H1 (cell line): ENCODE data around the gene NMRK2. TPM values are rescaled to one million over a fixed set of nuclear protein-coding genes. Genes with fewer than 3 reads are reported as not detected.

Source experiments
- CTCF ChIA-PET: fragments of 300-600 bp; sonication (Branson Sonifier 250); formaldehyde crosslinking; loops from one replicate; lab custom pipeline; 2021; ENCODE audit not compliant: partially characterized antibody; lab: Charles Lee
- POLR2A ChIA-PET: fragments of 300-600 bp; sonication (Branson Sonifier 250); formaldehyde crosslinking; loops from one replicate; lab custom pipeline; 2021; ENCODE audit warnings: inconsistent platforms; ENCODE audit not compliant: partially characterized antibody; lab: Charles Lee
- DNase-seq, 2 experiments: peaks; one replicate each; pipeline versions ENCODE4 v3.0.0 to v3.0.0-alpha.2; 2010 to 2022; ENCODE audit warnings: low spot score in 2 of 2, low read depth in 1 of 2, mixed read lengths in 1 of 2
- FAIRE-seq: peaks from 2 replicates; lab custom pipeline; 2011; peaks lifted over from hg19 to GRCh38; lab: Jason Lieb, UNC
- H2AFZ ChIP-seq: 2 replicates; pipeline ENCODE4 v1.8.1; 2012; ENCODE audit warnings: low read length, inconsistent platforms
- H2AK5ac ChIP-seq: 2 replicates; pipeline ENCODE4 v1.6.1; 2013; ENCODE audit warnings: low read depth, low read length
- H2BK120ac ChIP-seq: replicated peaks from 2 replicates; pipeline ENCODE3; 2013; ENCODE audit warnings: low read depth, low read length, inconsistent platforms
- H2BK12ac ChIP-seq: 2 replicates; pipeline ENCODE4 v1.6.1; 2013; ENCODE audit warnings: low read depth, low read length
- H2BK15ac ChIP-seq: 2 replicates; pipeline ENCODE4 v1.6.1; 2013; ENCODE audit warnings: low read length
- H2BK20ac ChIP-seq: 2 replicates; pipeline ENCODE4 v1.6.1; 2013; ENCODE audit warnings: low read length
- H2BK5ac ChIP-seq: 2 replicates; pipeline ENCODE4 v1.6.1; 2013; ENCODE audit warnings: low read depth, low read length
- H3K14ac ChIP-seq: 2 replicates; pipeline ENCODE4 v1.6.1; 2013; ENCODE audit warnings: inconsistent platforms; ENCODE audit not compliant: insufficient read length
- H3K18ac ChIP-seq: 2 replicates; pipeline ENCODE4 v1.6.1; 2013; ENCODE audit warnings: low read length; ENCODE audit errors: extremely low read depth
- H3K23ac ChIP-seq: 2 replicates; pipeline ENCODE4 v1.6.1; 2013; ENCODE audit warnings: inconsistent platforms; ENCODE audit not compliant: insufficient read length
- H3K23me2 ChIP-seq: 2 replicates; pipeline ENCODE4 v1.6.1; 2013; ENCODE audit warnings: low read depth, low read length
- H3K27ac ChIP-seq: 2 replicates; pipeline ENCODE4 v1.6.1; 2011; ENCODE audit warnings: low read depth, low read length, inconsistent platforms
- H3K27me3 ChIP-seq, 4 experiments: replicated peaks in 1 of 4; 1 replicate in 1 of 4; 2 replicates in 3 of 4; pipeline versions ENCODE4 v1.6.1 to v1.8.1; 2011 to 2013; ENCODE audit warnings: low read length in 3 of 4, mild to moderate bottlenecking in 3 of 4, inconsistent platforms in 2 of 4, mixed read lengths in 2 of 4, moderate library complexity in 1 of 4; ENCODE audit not compliant: control insufficient read depth in 3 of 4, insufficient read depth in 3 of 4; ENCODE audit errors: extremely low read depth in 1 of 4
- H3K36me3 ChIP-seq, 4 experiments: 2 replicates each; pipeline versions ENCODE4 v1.6.1 to v1.8.1; 2011 to 2013; ENCODE audit warnings: mild to moderate bottlenecking in 4 of 4, low read length in 3 of 4, moderate library complexity in 2 of 4, control low read depth in 1 of 4, inconsistent platforms in 1 of 4; ENCODE audit not compliant: insufficient read depth in 4 of 4, control insufficient read depth in 2 of 4
- H3K4ac ChIP-seq: replicated peaks from 2 replicates; pipeline ENCODE3; 2013; ENCODE audit warnings: low read length, low read depth, mixed read lengths, inconsistent platforms; ENCODE audit not compliant: insufficient read length
- H3K4me1 ChIP-seq, 4 experiments: replicated peaks in 1 of 4; 1 replicate in 1 of 4; 2 replicates in 3 of 4; pipeline versions ENCODE4 v1.6.1 to v1.8.1; 2011 to 2013; ENCODE audit warnings: low read length in 3 of 4, inconsistent platforms in 2 of 4, mixed read lengths in 1 of 4; ENCODE audit not compliant: insufficient read depth in 4 of 4, control insufficient read depth in 3 of 4
- H3K4me2 ChIP-seq, 2 experiments: 2 replicates each; pipeline versions ENCODE4 v1.6.1 to v1.8.1; 2011 to 2013; ENCODE audit warnings: low read depth in 2 of 2, low read length in 2 of 2, control low read depth in 1 of 2, inconsistent platforms in 1 of 2, mild to moderate bottlenecking in 1 of 2; ENCODE audit not compliant: insufficient read depth in 1 of 2
- H3K4me3 ChIP-seq, 4 experiments: fragments of 200-600, 300-600 bp in 1 of 4; sonication (generic), shearing (Covaris generic), sonication (Bioruptor Twin) in 1 of 4; 2 replicates each; pipeline versions ENCODE4 v1.5.1 to v1.8.1; 2011 to 2016; ENCODE audit warnings: low read length in 4 of 4, low read depth in 3 of 4, control low read depth in 2 of 4, inconsistent platforms in 2 of 4, mild to moderate bottlenecking in 2 of 4, mixed read lengths in 1 of 4, moderate library complexity in 1 of 4; ENCODE audit not compliant: insufficient read depth in 2 of 4; ENCODE audit errors: extremely low read depth in 1 of 4
- H3K56ac ChIP-seq: replicated peaks from 2 replicates; pipeline ENCODE3; 2013; ENCODE audit warnings: low read depth, mild to moderate bottlenecking, mixed read lengths, low read length, inconsistent platforms; ENCODE audit not compliant: insufficient read length
- H3K79me1 ChIP-seq: 2 replicates; pipeline ENCODE4 v1.6.1; 2013; ENCODE audit warnings: low read depth, low read length, control low read depth
- H3K79me2 ChIP-seq, 2 experiments: 2 replicates each; pipeline versions ENCODE4 v1.6.1 to v1.8.1; 2012 to 2013; ENCODE audit warnings: low read length in 2 of 2, mild to moderate bottlenecking in 2 of 2, inconsistent platforms in 1 of 2; ENCODE audit not compliant: insufficient read depth in 2 of 2, control insufficient read depth in 1 of 2
- H3K9ac ChIP-seq, 4 experiments: replicated peaks in 1 of 4; 1 replicate in 1 of 4; 2 replicates in 3 of 4; pipeline versions ENCODE4 v1.6.1 to v1.8.1; 2011 to 2013; ENCODE audit warnings: low read depth in 3 of 4, low read length in 3 of 4, control low read depth in 2 of 4, mild to moderate bottlenecking in 2 of 4, moderate library complexity in 2 of 4, inconsistent platforms in 1 of 4; ENCODE audit errors: extremely low read depth in 1 of 4
- H3K9me3 ChIP-seq, 2 experiments: 2 replicates each; pipeline versions ENCODE4 v1.6.1 to v1.8.1; 2012 to 2013; ENCODE audit warnings: mild to moderate bottlenecking in 2 of 2, moderate library complexity in 2 of 2, control low read depth in 1 of 2, inconsistent platforms in 1 of 2, low read depth in 1 of 2, low read length in 1 of 2, mixed read lengths in 1 of 2; ENCODE audit not compliant: insufficient read depth in 2 of 2
- H4K20me1 ChIP-seq, 2 experiments: replicated peaks in 1 of 2; 2 replicates each; pipeline versions ENCODE3 to v1.8.1; 2011 to 2013; ENCODE audit warnings: inconsistent platforms in 2 of 2, low read length in 2 of 2, mild to moderate bottlenecking in 1 of 2; ENCODE audit not compliant: insufficient read depth in 2 of 2, control insufficient read depth in 1 of 2
- H4K5ac ChIP-seq: 2 replicates; pipeline ENCODE4 v1.6.1; 2013; ENCODE audit warnings: low read length, low read depth, mixed read lengths, inconsistent platforms; ENCODE audit not compliant: insufficient read length
- H4K8ac ChIP-seq: 2 replicates; pipeline ENCODE4 v1.8.0; 2013; ENCODE audit warnings: mild to moderate bottlenecking, moderate library complexity, low read length, inconsistent platforms; ENCODE audit not compliant: insufficient read depth; ENCODE audit errors: extremely low read depth
- H4K91ac ChIP-seq: replicated peaks from 2 replicates; pipeline ENCODE3; 2013; ENCODE audit warnings: low read length, mixed read lengths, inconsistent platforms; ENCODE audit not compliant: insufficient read length
- BCL11A ChIP-seq, 2 experiments: IDR thresholded peaks; one replicate each; pipeline ENCODE4 v1.6.1; 2011; ENCODE audit warnings: low read depth in 2 of 2, low read length in 2 of 2, mild to moderate bottlenecking in 2 of 2
- EP300 ChIP-seq, 2 experiments: IDR thresholded peaks; 1 replicate in 1 of 2; 2 replicates in 1 of 2; pipeline ENCODE4 v1.6.1; 2011 to 2012; ENCODE audit warnings: low read depth in 2 of 2, low read length in 2 of 2, mild to moderate bottlenecking in 2 of 2, borderline replicate concordance in 1 of 2, inconsistent platforms in 1 of 2, moderate library complexity in 1 of 2
- EZH2 ChIP-seq: fragments of 200-600 bp; sonication (generic); IDR thresholded peaks from 2 replicates; pipeline ENCODE4 v1.7.1; 2012; ENCODE audit warnings: low read depth, mild to moderate bottlenecking, moderate library complexity, low read length, inconsistent platforms; ENCODE audit not compliant: severe bottlenecking
- HDAC2 ChIP-seq, 2 experiments: fragments of 300-600 bp in 1 of 2; sonication (generic) in 1 of 2; IDR thresholded peaks; 2 replicates each; pipeline ENCODE4 v1.6.1; 2011 to 2012; ENCODE audit warnings: low read depth in 2 of 2, low read length in 2 of 2, mild to moderate bottlenecking in 2 of 2, moderate library complexity in 2 of 2, borderline replicate concordance in 1 of 2, inconsistent platforms in 1 of 2
- JUN ChIP-seq: IDR thresholded peaks from 2 replicates; pipeline ENCODE4 v1.6.1; 2011; ENCODE audit warnings: low read depth, mild to moderate bottlenecking, improper control_type of control experiment, low read length
- POLR2AphosphoS5 ChIP-seq: IDR thresholded peaks from 2 replicates; pipeline ENCODE4 v1.6.1; 2011; ENCODE audit warnings: low read depth, low read length
- RNF2 ChIP-seq: fragments of 200-900, 300-1000 bp; sonication (generic); IDR thresholded peaks from 2 replicates; pipeline ENCODE4 v1.7.1; 2016; ENCODE audit warnings: borderline replicate concordance, low read depth, mild to moderate bottlenecking, antibody characterized with exemption, low read length; ENCODE audit not compliant: poor library complexity, severe bottlenecking; ENCODE audit errors: missing control alignments
- SP2 ChIP-seq: IDR thresholded peaks from 2 replicates; pipeline ENCODE4 v1.6.1; 2012; ENCODE audit warnings: mild to moderate bottlenecking, low read length, inconsistent platforms
- WGBS, 2 experiments: shearing (Covaris generic) in 1 of 2; methylation state at CpG; one replicate each; pipeline versions ENCODE4 v1.1.6 to v1.1.7; 2013 to 2015; ENCODE audit warnings: low lambda C conversion rate in 2 of 2, mixed read lengths in 2 of 2, inconsistent platforms in 1 of 2, low coverage in 1 of 2, missing lambda C conversion rate in 1 of 2; ENCODE audit not compliant: insufficient replicate concordance in 2 of 2, insufficient coverage in 1 of 2, insufficient read length in 1 of 2; ENCODE audit errors: extremely low coverage in 1 of 2, missing lambda C conversion rate in 1 of 2; 5-methylcytosine and 5-hydroxymethylcytosine counted together
- polyA plus RNA-seq, 7 experiments: library from polyadenylated mRNA; depleted of rRNA in 3 of 7; stranded (reverse) in 5 of 7; unstranded in 2 of 7; fragments of >200 nt in 5 of 7; fragments of 200-250 nt in 2 of 7; gene quantifications; 1 replicate in 5 of 7; 2 replicates in 1 of 7; 4 replicates in 1 of 7; pipeline versions ENCODE4 v1.2.1 to v1.2.3, GENCODE V29; 2011 to 2013; ENCODE audit warnings: missing spikeins in 2 of 7, mixed read lengths in 2 of 7
- total RNA-seq: library from RNA; stranded (reverse); fragmentation: NEBNext Ultra II Directional; extraction: Animal tissue kit (Norgen Biotek cat#: 25700); gene quantifications from 2 replicates; pipeline ENCODE4 v1.2.1, GENCODE V29; 2021
- TF ChIP-seq, protein P1 (sequence below): IDR thresholded peaks from 2 replicates; pipeline ENCODE4 v1.6.1; 2011; ENCODE audit warnings: low read depth, mild to moderate bottlenecking, low read length; ENCODE audit not compliant: insufficient read depth

NMRK2 gene
- total and polyA plus RNA-seq, 2 of the 8 experiments (the other 6 are each of a cell fraction or from before 2014, with no cell fraction given) = 87.4 to 206 TPM

DNA sequence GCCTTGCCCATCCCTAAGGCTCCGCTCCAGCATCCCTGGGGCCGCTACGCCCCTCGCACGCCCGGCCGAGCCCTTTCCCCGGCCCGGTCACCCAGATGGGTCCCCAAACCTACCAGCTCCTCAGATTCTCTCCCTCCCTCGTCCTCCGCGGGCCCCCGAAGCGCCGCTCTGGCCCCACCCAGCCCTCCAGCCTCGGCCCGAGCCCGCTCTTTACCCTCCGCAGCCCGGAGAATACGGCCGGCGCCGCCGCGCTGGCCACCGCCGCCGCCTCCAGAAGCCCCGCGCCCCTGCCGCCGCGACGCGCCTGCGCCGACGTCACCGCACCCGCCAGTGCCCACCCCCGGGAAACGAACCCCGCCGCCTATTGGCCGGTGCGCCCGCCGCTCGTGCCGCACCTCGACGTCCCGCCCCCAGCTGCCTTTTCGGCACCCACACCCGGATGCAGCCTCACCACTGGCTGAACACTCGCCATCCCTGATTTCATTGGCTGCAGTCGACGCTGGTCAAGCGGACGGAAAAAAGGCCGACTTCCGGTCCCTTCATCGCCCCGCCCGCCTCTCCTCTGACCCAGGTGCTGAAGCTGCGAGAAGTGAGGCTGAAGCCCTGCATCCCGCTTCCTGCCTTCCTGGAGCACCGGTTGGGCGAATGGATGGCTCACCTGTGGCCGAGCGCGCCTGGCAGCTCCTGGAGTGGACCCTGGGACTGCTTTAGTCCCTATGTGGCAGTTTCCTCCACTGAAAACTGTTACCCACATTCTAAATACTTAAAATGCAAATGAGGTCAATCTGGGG lies 38.1 kb downstream of the NMRK2 start, which contains the start of gene DAPK3:
Gene DAPK3, minus strand, starts transcription at position 292 of the 791 bp plus-strand sequence. CDS start 1,364 bp downstream, outside the sequence.
- DNase-seq (peak; percentile 97 to 98), FAIRE-seq (no peak)
- Histone ChIP-seq H3K14ac (no peak within 1 kb of the TSS), H2AK5ac (0 out of 2 replicates have a peak within 1 kb of the TSS, but pooled peaks have one; percentile 77), H3K18ac (peak within 1 kb of the TSS; percentile 78), H3K23ac (no peak within 1 kb of the TSS), H4K91ac (no peak within 1 kb of the TSS), H3K27me3 (no peaks in the 10 kb centered on the region), H3K4ac (no peak within 1 kb of the TSS), H3K36me3 (peaks cover 12 to 29% (median 20%) of the 10 kb centered on the region in 4 experiments), H3K79me2 (peaks cover 8 to 36% of the 10 kb centered on the region in 2 experiments; a peak in 3 of 4 replicates), H2AFZ (no peak within 1 kb of the TSS), H3K9me3 (no peaks in the 10 kb centered on the region), H2BK15ac (no peak within 1 kb of the TSS), H3K56ac (peak within 1 kb of the TSS; percentile 64), H3K4me3 (peak within 1 kb of the TSS; percentile 69 to 92 (median 75)), H3K23me2 (peaks cover 7% of the 10 kb centered on the region; the same call in 1 of the 2 replicates), H4K8ac (peak within 1 kb of the TSS; percentile 94), H4K20me1 (peaks cover 18 to 28% of the 10 kb centered on the region in 2 experiments), H2BK120ac (no peak within 1 kb of the TSS), H3K9ac (peak within 1 kb of the TSS; percentile 82 to 87 (median 84)), H2BK20ac (no peak within 1 kb of the TSS), H3K79me1 (peaks cover 2% of the 10 kb centered on the region; the same call in 1 of the 2 replicates), H3K4me2 (peak within 1 kb of the TSS; percentile 88 to 92), H2BK5ac (0 out of 2 replicates have a peak within 1 kb of the TSS, but pooled peaks have one; percentile 52), H3K27ac (peak within 1 kb of the TSS; percentile 78; the same call in 1 of the 2 replicates), H4K5ac (peak within 1 kb of the TSS; percentile 28), H2BK12ac (peak within 1 kb of the TSS; percentile 75; the same call in 1 of the 2 replicates), H3K4me1 (peaks cover 2 to 14% (median 6%) of the 10 kb centered on the region in 4 experiments; a peak in 6 of 7 replicates)
- POLR2A ChIA-PET = interaction anchor here (0.7 to 24.8 kb wide), 21 partner anchors 10 to 209 kb away, joined by 3 to 870 read pairs (median 4); partner anchors contain the start of genes EEF2, MRPL54, NMRK2 and ZFR2
- CTCF ChIA-PET = interaction anchor here (0.5 to 1.6 kb wide), 5 partner anchors 14 to 133 kb away, joined by 3 to 6 read pairs (median 3); partner anchors contain the start of gene EEF2
- WGBS, 2 experiments = 3% methylated on average over 54 of the region's 73 CpGs; no CpG with 5 or more reads in 1 of the 2 experiments
- TF ChIP-seq POLR2AphosphoS5 = peak; percentile 98
- TF ChIP-seq HDAC2 (IDR thresholded peaks at IDR 0.05; ENCODE audit: borderline replicate concordance in 1 of 2, low read depth in 2 of 2, low read length in 2 of 2) = no peak
- TF ChIP-seq RNF2 = no peak
- peak; percentile 82 for TF ChIP-seq SP2
- TF ChIP-seq EZH2 = no peak
- TF ChIP-seq EP300 (IDR thresholded peaks at IDR 0.05; ENCODE audit: borderline replicate concordance in 1 of 2, low read depth in 2 of 2, low read length in 2 of 2) = no peak
- TF ChIP-seq JUN = no peak
- no peak for TF ChIP-seq BCL11A (IDR thresholded peaks at IDR 0.05; ENCODE audit: low read depth in 2 of 2, low read length in 2 of 2)
- TF ChIP-seq, protein P1, sequence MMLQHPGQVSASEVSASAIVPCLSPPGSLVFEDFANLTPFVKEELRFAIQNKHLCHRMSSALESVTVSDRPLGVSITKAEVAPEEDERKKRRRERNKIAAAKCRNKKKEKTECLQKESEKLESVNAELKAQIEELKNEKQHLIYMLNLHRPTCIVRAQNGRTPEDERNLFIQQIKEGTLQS = no peak
